Activated T-helper 9 cell treated with anti-CD3 and anti-CD28 coated beads, Interleukin-2, amount 50 U/mL, for 16 hours (primary cell): ENCODE results near the gene PDS5B.
"Not testable (repeated sequence)": the region's sequence is repeated elsewhere in the genome, so short reads cannot be mapped to it uniquely, and the experiment has no call there.

Source experiments
- DNase-seq: peaks from one replicate; pipeline ENCODE4 v3.0.0-alpha.2; 2020; ENCODE audit warnings: low read depth

The PDS5B gene

DNA sequence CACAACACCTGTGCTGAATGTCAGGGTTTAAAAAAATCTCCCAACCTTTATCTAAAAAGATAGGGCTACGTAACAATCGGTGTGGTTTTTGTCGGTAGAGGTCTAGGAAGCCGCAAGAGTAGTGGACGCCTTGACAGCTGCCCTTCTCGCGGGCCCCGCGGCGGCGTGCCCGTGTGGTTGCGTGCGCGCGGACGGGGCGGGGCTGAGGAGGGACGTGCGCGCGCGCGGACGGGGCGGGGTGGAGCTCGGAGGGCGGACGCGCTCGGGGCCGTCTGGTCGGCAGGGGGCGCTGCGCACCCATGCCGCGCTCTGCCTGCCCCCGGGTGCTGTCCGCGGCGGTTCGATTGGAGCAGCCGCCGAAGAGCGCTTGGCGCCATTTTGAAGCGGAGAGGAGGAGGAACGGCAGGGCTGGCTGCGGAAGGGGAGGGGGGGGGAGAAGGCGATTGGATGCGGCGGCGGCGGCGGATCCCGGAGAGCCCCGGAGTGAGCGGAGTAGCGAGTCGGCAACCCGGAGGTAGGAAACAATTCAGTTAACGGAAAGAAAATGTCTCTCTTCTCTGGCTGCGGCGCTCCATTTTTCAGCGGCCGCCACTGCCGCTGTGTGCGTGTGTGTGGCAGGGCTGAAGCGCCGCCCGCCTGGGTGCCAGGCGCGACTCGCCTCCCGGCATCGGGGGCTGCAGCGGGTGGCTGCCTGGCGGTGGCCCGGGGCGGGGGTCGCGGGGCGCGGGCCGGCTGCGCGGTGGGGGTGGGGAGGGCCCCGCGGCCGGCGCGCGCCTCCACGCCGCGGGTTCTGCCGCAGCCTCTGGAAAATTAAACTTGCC, at the start of gene PDS5B:
PDS5B (plus strand) TSS at position 373 of the 821 bp plus-strand sequence. CDS start 62,321 bp downstream, outside the sequence.
- DNase-seq = peak; percentile 94

GRCh38 chr13:32537580-32538142, 48.6 kb upstream of the PDS5B start:
- peak; percentile 33 for DNase-seq

GRCh38 chr13:32538143-32538620, 48.1 kb upstream of the PDS5B start:
- no peak for DNase-seq

GRCh38 chr13:32538621-32539246, 47.5 kb upstream of the PDS5B start, which contains the start of gene N4BP2L2:
TSS of gene N4BP2L2 (minus strand) at chr13:32538795. CDS start at chr13:32537027, 1,768 bp downstream.
- DNase-seq = peak; percentile 78

DNA sequence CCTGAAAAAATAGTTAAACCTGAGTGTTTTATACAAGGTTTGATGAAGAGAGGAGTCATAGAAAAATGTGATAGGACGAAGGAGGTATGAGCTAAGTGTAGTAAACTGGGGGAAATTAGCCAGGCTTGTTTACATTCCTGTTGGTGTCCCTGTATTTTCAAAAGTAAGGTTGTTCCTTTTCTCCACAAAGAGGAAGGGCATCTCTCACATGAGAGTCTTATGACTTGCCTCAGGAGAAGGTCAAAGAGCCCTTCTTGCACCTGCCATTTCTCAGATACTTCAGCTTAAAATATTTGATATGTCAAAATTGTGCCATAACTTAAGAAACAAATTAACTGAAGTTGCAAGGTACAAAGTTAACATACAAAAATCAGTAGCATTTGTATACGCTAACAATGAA, 44.0 kb upstream of the PDS5B start:
- no peak for DNase-seq

GRCh38 chr13:32545083-32545482, 41.2 kb upstream of the PDS5B start:
- DNase-seq = no peak

- no peak for DNase-seq
Observed at GRCh38 chr13:32548837-32549236, 37.4 kb upstream of the PDS5B start.

DNA sequence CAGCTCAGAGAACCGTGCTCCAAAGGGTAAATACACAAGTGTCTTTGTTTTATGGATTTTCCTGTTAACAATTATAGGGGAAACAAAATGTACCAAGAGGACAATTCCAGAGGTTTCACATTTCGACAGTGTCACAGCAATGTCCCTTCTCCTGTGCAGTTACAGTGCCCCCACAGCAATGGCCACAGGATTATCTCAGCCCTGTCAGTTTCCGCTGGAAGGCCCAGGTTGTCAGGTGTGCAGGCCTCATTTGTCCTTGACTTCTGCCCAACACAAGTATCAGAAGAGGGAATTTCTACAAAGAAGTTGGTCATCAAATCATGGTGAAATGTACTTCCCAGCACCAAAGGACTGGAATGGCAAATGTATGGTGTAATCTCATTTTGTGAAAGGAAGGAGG, 36.5 kb upstream of the PDS5B start:
- no peak for DNase-seq

GRCh38 chr13:32553720-32554119, 32.5 kb upstream of the PDS5B start:
- DNase-seq = no peak

GRCh38 chr13:32555613-32556012, 30.6 kb upstream of the PDS5B start:
- DNase-seq = no peak

DNA sequence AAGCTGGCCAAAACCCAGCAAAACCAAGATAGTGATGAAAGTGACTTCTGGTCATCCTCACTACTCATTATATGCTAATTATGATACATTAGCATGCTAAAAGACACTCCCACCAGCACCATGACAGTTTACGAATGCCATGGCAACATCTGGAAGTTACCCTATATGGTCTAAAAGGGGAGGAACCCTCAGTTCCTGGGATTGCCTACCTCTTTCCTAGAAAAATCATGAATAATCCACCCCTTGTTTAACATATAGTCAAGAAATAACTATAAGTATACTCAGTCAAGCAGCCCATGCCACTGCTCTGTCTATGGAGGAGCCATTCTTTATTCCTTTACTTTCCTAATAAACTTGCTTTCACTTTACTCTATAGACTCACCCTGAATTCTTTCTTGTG, 25.4 kb upstream of the PDS5B start:
- DNase-seq = not testable (repeated sequence)

GRCh38 chr13:32575687-32576086, 10.6 kb upstream of the PDS5B start:
- not testable (repeated sequence) for DNase-seq

- DNase-seq = no peak
Observed at GRCh38 chr13:32577032-32577431, 9.2 kb upstream of the PDS5B start.

DNA sequence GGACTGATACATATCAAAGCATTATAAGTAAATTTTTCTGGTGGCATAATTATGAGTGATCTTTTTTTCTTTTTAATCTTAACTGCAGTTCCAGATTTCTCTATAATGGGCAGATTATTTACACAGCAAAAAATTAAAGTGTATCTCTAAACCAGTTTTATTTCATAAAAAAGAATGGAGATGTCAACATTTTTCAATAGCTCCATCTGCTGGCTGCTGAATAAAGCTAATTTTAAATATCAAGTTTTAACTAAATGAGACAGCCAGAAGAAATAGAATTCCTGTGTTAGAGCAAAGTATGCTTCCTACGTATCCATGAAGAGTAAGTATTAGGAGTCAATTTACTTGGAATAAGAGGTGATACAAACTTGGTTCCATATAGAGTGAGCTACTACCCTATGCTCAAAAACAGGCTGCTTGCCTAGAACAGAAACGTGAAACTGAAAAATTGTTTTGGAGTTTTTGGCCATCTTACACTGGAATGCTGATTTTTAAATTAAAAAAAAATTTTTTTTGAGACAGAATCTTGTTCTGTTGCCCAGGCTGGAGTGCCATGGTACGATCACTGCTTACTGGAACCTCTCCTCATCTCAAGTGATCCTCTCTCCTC, 5.0 kb upstream of the PDS5B start:
- no peak for DNase-seq

DNA sequence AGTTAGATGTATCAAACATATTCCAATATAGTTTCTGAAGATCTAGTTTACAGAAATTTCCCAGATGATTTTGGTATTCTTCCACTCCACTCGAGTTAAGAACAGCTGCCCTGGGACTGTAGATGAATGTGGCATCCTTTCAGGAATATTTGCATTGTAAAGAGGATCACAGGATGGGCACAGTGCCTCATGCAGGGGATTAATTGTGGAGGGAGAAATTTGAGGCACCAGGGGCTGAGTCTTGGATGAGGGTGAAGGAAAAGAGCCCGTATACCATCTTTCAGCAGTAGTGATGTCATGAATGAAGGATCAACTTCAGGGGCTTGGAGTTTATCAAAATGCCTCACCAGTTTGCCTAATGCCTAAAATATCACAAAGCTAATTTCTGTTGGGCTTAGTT, 4.0 kb upstream of the PDS5B start:
- DNase-seq = no peak

GRCh38 chr13:32582991-32583390, 3.3 kb upstream of the PDS5B start:
- no peak for DNase-seq

DNA sequence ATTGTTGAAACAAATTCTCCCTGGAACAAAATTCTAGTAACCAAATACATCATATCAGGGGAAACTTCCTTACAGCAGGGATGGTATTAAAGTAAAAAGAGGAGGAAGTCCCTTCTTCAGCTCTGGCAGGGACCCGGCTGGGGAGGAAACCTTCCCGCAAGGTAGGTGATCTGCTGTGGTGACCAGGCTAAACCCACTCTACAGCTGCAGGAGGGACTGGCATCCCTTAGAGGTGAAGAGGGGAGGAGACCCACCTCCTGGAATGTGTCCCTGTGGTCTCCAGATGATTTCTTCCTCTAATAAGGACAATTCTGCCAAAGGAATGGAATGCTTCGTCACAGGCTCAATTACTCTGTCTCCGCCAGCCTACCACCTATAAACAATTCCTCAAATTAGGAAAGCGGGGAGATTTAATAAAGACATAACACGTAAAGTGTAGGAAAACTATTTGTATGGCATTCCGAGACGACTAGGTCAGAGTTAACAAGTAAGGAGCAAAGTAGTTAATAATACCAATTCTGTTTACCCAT, 637 bp upstream of the PDS5B start:
- no peak for DNase-seq

GRCh38 chr13:32587011-32587810, 959 bp downstream of the PDS5B start:
- DNase-seq = peak; percentile 51

GRCh38 chr13:32587811-32588170, 1.5 kb downstream of the PDS5B start:
- DNase-seq = no peak

DNA sequence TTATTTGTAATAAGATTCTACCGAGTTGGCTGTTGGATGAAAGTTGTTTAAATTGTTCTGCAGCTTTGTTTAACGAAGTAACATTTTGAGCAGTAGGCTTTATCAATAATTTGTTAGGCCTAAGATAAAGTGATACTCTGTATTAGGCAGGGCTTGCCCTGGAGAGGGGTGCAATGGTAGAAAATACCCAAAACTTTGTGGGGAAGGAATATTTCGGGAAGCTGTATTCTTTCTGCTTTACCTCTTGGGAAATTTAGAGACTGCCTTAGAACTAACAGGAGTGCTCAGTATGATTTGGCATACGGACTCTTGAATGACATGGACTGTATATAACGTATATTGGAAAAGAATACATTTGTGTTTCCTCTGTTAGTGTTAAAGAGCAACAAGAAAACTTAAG, 2.5 kb downstream of the PDS5B start:
- no peak for DNase-seq

- DNase-seq = no peak
Observed at GRCh38 chr13:32589471-32589870, 3.2 kb downstream of the PDS5B start.

DNA sequence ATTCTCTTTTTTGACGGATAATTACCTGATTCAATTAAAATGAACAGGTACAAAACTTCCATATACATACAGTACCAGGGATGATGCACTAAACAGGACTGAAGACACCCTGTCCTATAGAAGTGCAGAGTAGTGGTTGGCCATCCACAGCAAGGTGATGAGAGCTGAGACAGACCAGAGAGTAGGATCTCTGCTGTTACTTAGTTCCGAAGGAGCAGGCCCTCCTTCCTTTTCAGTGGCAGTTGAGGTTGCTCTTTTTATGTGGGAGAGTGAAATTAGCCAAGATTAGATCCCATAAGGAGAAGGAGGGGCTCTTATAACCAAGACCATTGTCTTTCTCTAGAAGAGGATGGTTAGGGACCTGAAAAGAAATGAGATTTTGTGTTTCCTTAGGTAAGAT, 4.0 kb downstream of the PDS5B start:
- DNase-seq = no peak
